HEK293T (cell line): ENCODE data around the gene TLCD1.
"Not testable (repeated sequence)": the region's sequence is repeated elsewhere in the genome, so short reads cannot be mapped to it uniquely, and the experiment has no call there.

ENCODE experiments used
- ARNT ChIP-seq: fragments of 450-650 bp; IDR thresholded peaks from 2 replicates; pipeline ENCODE4 v1.6.1; 2017; ENCODE audit warnings: mild to moderate bottlenecking
- BHLHE40 ChIP-seq: fragments of 450-650 bp; IDR thresholded peaks from 2 replicates; pipeline ENCODE4 v1.6.1; 2016; ENCODE audit warnings: mild to moderate bottlenecking, moderate library complexity, borderline replicate concordance
- ELF4 ChIP-seq: fragments of 450-650 bp; IDR thresholded peaks from 2 replicates; pipeline ENCODE4 v1.6.1; 2017; ENCODE audit warnings: antibody characterized with exemption
- FOXM1 ChIP-seq: fragments of 450-650 bp; IDR thresholded peaks from 2 replicates; pipeline ENCODE4 v1.6.1; 2017; ENCODE audit warnings: mild to moderate bottlenecking, borderline replicate concordance
- NFRKB ChIP-seq: fragments of 450-650 bp; IDR thresholded peaks from 2 replicates; pipeline ENCODE4 v1.6.1; 2016; ENCODE audit warnings: mild to moderate bottlenecking, moderate library complexity
- SP1 ChIP-seq: fragments of 450-650 bp; IDR thresholded peaks from 2 replicates; pipeline ENCODE4 v1.6.1; 2017
- SUZ12 ChIP-seq: fragments of 450-650 bp; IDR thresholded peaks from 2 replicates; pipeline ENCODE4 v1.6.1; 2016; ENCODE audit warnings: mild to moderate bottlenecking
- TARDBP ChIP-seq: fragments of 450-650 bp; IDR thresholded peaks from 2 replicates; pipeline ENCODE4 v1.6.1; 2016
- ZNF384 ChIP-seq: fragments of 450-650 bp; IDR thresholded peaks from 2 replicates; pipeline ENCODE4 v1.6.1; 2016

DNA sequence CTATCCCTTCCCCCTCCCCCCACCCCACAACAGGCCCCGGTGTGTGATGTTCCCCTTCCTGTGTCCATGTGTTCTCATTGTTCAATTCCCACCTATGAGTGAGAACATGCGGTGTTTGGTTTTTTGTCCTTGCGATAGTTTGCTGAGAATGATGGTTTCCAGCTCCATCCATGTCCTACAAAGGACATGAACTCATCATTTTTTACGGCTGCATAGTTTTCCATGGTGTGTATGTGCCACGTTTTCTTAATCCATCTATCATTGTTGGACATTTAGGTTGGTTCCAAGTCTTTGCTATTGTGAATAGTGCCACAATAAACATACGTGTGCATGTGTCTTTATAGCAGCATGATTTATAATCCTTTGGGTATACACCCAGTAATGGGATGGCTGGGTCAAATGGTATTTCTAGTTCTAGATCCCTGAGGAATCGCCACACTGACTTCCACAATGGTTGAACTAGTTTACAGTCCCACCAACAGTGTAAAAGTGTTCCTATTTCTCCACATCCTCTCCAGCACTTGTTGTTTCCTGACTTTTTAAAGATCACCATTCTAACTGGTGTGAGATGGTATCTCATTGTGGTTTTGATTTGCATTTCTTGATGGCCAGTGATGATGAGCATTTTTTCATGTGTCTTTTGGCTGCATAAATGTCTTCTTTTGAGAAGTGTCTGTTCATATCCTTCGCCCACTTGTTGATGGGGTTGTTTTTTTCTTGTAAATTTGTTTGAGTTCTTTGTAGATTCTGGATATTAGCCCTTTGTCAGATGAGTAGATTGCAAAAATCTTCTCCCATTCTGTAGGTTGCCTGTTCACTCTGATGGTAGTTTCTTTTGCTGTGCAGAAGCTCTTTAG, 10.1 kb upstream of the TLCD1 start:
- not testable (repeated sequence) for TF ChIP-seq SUZ12, NFRKB, BHLHE40, TARDBP, ZNF384, ELF4, SP1, FOXM1, ARNT
